Activated T-cell treated with anti-CD3 and anti-CD28 coated beads for 1 hour (primary cell): Measurements from ENCODE around the gene OR1G1.
"Not testable (repeated sequence)": the region's sequence is repeated elsewhere in the genome, so short reads cannot be mapped to it uniquely, and the experiment has no call there.

ENCODE experiments used
- DNase-seq: peaks from one replicate; pipeline ENCODE4 v3.0.0-alpha.2; 2020; ENCODE audit warnings: low read depth

Gene OR1G1

DNA sequence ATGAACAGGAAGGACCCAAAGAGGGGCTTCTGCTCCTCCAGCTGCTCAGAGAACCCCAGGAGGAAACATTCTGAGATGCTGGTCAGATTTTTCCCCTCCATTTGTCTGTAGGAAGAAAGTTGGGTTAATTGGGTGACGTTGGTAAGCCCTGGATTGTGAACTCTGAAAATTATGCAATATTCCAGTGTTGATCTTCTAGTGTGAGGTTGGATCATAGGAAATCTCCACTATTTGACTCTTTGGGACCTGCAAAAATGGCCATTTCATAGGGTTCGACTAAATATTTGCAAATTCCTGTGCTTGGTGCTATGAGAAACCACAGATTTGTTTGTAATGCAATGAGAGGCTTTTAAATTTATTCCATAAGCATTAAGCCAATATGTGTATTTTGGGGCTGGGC, at the start of gene OR1G1:
TSS of gene OR1G1 (minus strand) at position 101 of the 400 bp plus-strand sequence. CDS start at position 101, 0 bp downstream.
- DNase-seq: no peak

DNA sequence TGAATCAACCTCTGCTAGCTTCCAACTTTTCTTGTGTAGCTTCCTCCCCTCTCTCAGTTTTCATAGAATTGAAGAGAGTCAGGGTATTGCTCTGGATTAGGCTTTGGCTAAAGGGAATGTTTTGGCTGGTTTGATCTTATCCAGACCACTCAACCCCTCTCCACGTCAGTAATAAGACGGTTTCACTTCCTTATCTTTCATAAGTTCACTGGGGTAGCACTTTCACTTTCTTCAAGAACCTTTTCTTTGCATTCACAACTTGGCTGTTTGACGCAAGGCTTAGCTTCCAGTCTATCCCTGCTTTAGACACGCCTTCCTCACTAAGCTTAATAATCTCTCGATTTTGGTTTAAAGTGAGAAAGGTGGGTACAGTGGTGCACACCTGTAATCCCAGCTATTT, 40.2 kb upstream of the OR1G1 start:
- no peak for DNase-seq

DNA sequence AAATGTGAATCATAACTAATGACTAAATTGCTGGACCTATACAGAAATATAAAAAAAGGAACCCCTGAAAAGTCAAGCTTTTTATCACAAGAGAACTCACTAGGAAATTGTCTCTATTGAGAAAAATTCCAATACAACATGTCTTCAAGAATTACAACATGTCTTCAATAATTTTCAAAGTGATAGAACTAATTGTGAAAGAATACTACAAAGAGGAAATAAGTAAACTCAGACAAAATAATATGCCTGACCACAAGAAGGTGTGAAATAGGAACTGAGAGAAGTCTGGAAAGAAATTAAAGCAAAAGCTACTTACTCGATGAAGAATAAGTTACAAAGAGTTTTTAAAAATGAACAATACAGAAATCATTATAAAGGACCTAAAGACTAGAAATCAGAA, 29.9 kb upstream of the OR1G1 start:
- no peak for DNase-seq

DNA sequence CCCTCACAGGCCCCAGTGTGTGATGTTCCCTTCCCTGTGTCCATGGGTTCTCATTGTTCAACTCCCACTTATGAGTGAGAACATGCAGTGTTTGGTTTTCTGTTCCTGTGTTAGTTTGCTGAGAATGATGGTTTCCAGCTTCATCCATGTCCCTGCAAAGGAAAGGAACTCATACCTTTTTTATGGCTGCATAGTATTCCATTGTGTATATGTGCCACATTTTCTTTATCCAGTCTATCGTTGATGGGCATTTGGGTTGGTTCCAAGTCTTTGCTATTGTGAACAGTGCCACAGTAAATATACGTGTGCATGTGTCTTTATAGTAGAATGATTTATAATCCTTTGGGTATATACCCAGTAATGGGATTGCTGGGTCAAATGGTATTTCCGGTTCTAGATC, 10.1 kb upstream of the OR1G1 start:
- DNase-seq: not testable (repeated sequence)

DNA sequence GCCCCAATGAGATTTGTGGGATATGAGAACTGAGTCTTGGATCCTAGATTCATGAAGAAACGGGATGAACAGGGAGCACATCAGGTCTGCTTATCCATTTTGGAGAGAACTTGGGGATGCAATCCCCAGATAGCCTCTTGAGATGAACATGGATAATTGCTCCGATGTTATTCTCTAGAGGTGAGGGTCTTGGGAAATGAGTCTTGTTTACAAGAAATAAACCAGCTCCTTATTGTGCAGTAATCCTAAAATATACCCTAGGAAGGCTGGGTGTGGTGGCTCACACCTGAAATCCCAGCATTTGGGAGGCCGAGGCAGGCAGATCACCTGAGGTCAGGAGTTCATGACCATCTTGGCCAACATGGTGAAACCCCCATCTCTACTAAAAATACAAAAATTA, 23.0 kb downstream of the OR1G1 start, which contains the start of gene OR1D2:
TSS of gene OR1D2 (minus strand) at position 101 of the 400 bp plus-strand sequence. CDS start 11,426 bp downstream, outside the sequence.
- no peak for DNase-seq
